Measurements from ENCODE around the gene SLC25A4.
"Not testable (repeated sequence)": the region's sequence is repeated elsewhere in the genome, so short reads cannot be mapped to it uniquely, and the experiment has no call there.

SLC25A4 gene

DNA sequence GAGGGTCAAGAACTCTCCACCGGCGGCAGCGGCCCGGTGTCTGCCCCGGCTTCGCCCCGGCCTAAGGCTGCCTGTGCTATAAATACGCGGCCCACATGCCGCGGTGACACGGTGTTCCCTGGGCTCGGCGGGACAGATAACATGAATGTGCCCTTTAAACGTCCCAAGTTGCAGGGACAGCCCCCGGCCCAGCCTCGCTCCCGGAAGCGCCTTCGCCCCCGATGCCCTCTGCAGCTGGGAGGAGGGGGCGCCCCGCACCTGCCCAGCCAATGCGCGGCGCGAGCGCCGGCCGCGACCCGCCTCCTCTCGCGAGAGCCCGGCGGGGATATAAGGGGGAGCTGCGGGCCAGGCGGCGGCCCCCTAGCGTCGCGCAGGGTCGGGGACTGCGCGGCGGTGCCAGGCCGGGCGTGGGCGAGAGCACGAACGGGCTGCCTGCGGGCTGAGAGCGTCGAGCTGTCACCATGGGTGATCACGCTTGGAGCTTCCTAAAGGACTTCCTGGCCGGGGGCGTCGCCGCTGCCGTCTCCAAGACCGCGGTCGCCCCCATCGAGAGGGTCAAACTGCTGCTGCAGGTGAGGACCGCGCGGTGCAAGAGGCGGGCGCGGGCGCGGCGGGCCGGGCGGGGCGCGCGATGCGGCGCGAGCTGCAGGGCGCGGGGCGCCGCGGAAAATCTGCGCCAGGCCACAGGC is at the start of gene SLC25A4:
SLC25A4 (plus strand) TSS at position 355 of the 689 bp plus-strand sequence; CDS start at position 462, 107 bp downstream.
- DNase-seq (ENCODE audit: low spot score): peak; percentile 70

DNA sequence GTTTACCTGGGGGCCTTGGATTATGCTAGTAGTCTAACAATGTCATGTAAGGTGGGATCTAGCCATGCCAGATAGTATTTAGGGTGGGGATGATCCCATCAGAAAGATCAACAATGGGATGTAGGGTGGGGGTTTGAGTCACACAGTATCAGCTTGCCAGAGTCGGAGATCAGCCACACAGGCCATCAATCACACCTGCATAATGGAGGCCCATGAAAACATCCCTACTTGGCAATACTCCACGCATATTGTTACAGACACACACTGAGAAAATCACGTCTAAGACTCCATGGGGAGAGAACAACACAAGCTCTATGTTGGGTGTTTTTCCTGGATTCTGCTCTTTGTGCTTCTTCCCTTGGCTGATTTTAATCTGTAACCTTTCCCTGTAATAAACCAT is 49.5 kb upstream of the SLC25A4 start:
- DNase-seq (ENCODE audit: low spot score): no peak

DNA sequence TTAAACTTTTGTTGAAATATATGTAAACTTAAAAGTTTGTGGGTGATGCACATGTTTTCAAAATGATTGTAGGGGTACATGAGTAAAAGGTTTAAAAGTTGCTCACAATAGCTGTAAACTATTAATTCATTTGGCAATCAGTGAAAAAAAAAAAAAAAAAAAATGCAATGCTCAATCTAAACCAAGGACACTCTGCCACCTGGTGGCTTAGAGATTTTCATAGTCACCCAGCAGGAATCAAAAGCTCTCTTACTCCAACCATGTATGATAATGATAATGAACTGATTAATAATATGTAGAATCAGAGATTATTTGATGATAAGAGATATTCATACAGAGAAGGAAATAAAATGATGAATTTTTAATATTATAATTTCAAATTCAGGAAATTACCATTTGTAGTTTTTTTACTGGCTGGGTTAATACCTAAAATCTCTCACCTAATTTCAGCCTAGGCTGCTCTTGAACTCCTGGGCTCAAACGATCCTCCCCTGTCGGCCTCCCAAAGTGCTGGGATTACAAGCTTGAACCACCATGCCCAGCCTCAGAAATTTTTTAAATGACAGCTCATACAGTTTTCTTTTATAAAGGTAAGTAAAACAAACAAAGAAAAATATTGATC is 46.9 kb upstream of the SLC25A4 start:
- peak; percentile 38 for DNase-seq (ENCODE audit: low spot score)

DNA sequence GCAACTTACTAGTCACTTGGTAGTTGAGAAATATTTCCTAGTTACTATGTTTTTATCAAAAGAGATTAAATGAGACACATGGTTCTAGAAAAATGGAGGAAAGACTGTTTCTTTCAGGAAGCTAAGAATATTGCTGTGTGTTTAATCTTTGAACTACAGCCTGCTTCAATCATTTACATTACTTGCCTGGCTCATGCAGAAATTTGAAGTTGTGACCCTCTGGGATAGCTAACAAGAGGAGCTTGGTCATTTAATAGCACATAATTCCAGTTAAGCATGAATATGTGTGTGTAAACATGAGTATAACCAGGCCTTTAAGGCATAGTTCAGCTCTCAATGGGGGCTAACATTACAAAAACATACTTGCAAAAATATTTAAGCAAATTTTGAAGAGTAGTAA is 44.6 kb upstream of the SLC25A4 start:
- DNase-seq (ENCODE audit: low spot score): no peak

DNA sequence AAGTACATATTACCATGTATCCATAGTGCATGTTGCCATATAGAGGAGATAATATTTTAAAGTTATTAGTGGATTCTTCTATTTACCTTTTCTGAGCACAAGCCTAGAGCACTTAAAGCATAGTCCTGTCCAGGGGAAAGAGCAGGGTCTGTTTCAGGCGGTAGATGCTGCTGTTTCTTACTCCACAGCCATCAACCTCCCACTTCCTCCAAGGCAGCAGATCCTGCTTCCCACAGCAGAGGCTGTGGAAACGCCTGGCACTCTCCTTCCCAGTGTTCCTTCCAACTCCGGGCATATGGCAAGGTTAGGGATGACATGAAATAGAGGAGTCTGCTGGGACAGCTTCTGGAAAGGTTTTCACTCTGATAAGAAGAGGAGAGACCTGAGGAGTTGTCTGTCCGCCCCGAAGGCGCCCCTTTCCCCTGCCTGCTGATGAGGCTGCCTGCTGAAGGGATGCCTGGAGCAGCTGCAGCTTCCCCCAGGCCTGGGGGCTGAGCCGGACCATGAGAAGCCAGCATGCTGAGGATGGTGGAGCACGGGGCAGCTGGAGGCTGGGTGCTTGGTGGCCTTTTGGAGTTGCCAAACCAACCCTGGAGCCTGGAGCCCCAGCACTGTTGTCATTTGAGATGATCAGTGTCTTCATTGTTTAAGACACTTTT is 43.9 kb upstream of the SLC25A4 start:
- DNase-seq (ENCODE audit: low spot score): no peak

DNA sequence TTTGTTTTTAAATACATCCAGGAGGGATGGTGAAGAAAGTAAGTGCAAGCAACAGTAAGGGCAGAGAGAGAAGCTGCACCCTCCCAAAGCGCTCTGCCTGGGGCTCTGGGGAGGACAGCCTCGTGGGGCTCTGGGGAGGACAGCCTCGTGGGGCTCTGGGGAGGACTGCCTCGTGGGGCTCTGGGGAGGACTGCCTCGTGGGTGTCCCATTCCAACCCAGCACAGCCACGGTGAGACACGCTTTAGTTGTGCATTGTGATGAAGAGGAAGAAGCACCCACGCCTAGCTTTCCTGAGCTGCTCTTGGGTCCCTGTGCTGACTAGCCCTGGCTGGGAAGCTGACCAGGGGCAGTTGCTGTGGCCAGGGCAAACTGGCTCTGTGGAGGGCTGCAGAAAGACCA is 43.1 kb upstream of the SLC25A4 start:
- no peak for DNase-seq (ENCODE audit: low spot score)

DNA sequence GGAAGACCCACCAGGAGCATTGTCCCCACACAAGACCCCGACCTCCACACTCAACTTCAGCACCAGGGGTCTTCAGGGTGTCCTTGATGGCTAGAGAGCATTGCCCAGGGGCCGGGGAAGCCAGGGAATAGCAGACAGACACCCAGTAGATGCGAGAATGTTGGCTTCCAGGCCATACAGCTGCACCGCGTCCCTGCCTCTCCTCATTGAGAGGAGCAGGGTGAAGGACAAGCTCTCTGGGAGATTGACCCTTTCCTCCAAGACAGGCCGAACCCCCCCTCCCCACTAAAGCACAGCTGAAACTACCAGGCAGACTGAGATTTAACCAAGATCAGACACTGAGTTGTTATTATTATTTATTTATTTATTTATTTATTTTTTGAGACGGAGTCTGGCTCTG is 42.6 kb upstream of the SLC25A4 start:
- DNase-seq (ENCODE audit: low spot score): no peak

DNA sequence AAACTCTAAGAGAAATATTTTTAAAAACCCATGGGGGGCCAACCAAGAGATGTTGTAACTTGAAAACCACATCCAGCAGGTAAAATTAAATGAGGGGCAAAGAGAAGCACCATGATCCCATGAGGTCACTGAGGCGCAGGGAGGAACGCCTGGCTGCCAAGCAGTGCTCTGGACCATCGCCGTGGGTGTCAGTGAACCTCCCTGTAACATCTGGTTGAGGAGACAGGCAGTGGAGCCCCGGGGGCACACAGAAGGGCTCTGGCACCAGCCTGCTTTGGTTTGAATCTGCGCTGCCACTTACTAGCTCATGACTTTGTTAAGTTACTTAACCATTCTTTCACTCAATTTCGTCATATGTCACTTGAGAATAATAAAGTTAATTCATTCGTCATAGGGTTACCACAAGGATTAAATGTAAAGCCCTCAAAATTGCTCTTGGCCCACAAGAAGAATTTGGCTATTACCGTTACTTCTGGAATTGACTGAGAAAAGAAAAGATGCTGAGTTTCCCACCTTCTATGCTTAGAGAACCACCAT is 41.6 kb upstream of the SLC25A4 start:
- DNase-seq (ENCODE audit: low spot score): no peak

DNA sequence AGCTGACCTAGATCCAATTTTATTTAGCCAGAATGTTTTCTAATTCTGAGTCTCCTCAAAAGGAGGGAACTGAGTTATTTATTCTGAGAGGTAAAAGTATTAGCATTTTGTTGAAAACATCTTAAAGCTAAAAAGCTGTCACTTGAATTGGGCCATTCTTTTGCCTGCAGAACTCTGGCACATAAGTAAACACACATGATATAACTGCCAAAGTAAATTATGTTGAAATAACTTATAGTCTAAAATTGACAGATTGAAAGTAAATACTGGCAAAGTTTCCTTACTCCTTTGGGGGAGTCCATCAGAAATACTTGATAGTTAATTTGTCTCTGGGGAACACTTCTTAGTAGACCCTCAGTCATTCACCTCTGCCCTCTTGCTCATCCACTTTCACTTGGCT is 38.3 kb upstream of the SLC25A4 start:
- DNase-seq (ENCODE audit: low spot score): no peak

DNA sequence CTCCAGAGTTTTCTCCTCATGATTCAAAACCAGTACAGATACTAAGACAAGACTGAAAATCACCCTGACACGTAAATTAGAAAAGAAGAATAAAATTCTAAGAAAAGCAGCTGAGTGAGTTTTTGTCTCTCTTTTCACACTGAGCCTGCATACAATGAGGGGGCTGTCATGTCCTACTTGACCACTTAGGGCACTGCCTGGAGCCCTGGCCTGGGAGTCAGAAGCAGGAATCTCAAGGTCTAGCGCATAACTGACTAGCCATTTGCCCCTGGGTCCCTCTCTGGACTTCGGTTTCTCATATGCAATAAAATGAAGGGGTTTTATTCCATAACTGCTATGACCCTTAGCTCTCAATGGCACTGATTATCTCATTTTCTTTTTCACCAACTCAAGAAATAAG is 36.7 kb upstream of the SLC25A4 start:
- no peak for DNase-seq (ENCODE audit: low spot score)

DNA sequence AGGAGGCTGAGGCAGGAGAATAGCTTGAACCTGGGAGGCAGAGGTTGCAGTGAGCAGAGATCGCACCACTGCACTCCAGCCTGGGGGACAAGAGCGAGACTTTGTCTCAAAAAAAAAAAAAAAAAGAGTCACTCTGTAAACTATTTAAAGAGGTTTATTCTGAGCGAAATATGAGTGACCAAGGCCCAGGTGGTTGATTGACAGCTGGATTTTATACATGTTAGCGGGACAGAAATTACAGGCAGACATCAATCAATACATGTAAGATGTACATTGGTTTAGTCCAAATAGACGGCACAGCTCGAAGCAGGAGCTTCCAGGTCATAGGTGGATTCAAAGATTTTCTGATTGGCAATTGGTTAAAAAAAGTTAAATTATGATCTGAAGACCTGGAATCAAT is 35.5 kb upstream of the SLC25A4 start:
- DNase-seq (ENCODE audit: low spot score): not testable (repeated sequence)

DNA sequence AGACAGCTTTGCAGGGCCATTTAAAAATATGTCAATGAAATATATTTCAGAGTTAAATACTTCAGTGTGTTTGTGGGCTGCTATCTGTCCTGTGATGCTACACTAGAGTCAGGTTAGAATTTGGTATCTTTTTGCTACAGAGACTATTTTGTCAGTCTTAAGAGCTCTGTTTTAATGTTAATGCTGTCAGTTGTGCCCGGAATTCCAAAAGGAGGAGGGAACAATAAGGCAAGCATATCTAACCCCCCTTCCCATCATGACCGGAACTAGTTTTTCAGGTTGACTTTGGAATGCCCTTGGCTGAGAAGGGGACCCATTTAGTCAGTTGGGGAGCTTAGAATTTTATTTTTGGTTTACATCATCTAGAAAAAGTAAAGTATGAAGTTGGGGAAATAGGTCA is 34.9 kb upstream of the SLC25A4 start:
- no peak for DNase-seq (ENCODE audit: low spot score)

DNA sequence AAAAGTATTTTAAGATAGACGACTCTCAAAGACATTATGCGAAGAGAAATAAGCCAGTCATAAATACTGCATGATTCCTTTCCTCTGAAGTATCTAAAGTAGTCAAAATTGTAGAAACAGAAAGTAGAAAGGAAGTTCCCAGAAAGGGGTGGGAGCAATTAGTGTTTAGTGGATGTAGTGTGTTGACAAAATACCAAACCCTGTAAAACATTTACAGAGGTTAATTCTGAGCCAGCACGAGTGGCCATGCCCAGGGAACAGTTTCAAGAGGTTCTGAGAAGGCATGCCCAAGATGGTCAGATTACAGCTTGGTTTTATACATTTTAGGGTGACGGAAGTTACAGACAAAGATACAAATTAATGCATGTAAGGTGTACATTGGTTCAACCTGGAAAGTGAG is 34.4 kb upstream of the SLC25A4 start:
- DNase-seq (ENCODE audit: low spot score): no peak

DNA sequence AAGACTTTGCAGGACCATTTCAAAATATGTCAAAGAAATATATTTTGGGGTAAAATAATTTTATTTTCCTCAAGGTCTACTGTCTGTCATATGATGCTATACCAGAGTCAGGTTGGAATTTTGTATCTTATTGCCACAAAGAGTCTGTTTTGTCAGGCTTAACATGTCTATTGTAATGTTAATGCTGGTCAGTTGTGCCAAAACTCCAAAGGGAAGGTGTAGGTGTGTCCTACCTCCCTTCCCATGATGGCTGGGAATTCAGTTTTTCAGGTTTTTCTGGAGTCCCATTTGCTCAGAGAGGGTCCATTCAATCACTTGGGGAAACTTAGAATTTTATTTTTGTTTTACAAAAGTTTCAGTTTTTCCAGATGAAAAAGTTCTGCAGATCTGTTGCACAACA is 33.3 kb upstream of the SLC25A4 start:
- DNase-seq (ENCODE audit: low spot score): no peak

DNA sequence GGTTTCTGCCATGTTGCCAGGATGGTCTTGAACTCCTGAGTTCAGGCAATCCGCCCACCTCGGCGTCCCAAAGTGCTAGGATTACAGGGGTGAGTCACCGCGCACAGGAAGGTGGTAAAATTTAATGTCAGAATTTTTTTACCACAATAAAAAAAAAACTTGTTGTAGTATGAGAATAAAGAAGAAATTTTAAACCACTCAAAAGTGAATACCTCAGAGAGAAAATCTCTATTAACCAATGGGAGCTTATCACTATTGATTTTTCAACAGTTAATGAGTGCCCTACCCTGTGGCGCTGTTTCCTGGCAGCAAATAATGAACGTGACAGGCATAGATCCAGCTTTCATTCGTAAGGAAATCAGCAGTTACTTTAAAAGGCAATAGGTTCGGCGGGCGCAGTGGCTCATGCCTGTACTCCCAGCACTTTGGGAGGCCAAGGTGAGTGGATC is 32.7 kb upstream of the SLC25A4 start:
- no peak for DNase-seq (ENCODE audit: low spot score)

DNA sequence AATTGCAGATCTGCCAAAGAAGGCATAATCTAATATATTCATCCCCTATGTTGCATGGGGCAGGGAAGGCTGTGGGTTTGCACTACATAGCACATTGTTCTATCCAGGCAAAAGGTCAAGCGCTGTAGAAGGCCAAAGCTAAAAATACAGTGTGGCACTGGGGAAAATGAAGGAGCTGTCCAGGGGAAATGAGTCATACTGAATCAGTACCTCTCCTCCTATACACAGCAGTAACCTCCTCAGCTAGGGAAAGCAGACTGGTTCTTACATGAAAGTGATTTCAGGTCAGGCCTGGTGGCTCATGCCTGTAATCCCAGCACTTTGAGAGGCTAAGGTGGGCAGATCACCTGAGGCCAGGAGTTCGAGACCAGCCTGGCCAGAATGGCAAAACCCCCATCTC is 31.0 kb upstream of the SLC25A4 start:
- DNase-seq (ENCODE audit: low spot score): peak; percentile 90

DNA sequence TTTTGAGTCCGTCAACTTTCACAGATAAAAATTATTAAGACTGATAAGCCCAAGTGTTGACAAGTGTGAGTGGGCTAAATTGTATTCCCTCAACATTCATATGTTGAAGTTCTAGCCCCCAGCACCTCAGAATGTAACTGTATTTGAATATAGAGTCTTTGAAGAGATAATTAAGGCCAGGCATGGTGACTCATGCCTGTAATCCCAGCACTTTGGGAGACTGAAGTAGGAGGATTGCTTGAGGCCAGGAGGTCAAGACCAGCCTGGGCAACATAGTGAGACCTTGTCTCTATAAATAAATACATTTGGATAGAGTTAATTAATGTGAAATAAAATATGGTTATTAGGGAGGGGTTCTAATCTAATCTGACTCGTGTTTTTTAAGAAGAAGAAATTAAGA is 29.7 kb upstream of the SLC25A4 start:
- DNase-seq (ENCODE audit: low spot score): no peak

DNA sequence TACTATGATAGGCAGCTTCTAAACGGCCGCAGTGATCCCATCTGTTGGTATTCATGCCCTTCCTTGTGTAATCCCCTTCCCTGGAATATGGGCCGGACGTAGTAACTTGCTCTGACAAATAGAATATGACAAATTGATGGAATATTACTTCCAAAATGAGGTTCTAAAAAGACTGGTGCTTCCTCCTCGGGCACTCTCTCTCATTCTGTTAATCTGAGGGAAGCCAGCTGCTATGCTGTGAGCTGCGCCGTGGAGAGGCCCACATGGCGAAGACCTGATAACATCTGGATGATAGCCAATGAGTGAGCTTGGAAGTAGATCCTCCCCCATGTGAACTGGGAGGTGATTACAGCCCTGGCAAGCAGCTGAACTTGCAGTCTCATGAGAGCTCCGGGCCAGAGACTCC is 27.2 kb upstream of the SLC25A4 start:
- DNase-seq (ENCODE audit: low spot score): no peak

DNA sequence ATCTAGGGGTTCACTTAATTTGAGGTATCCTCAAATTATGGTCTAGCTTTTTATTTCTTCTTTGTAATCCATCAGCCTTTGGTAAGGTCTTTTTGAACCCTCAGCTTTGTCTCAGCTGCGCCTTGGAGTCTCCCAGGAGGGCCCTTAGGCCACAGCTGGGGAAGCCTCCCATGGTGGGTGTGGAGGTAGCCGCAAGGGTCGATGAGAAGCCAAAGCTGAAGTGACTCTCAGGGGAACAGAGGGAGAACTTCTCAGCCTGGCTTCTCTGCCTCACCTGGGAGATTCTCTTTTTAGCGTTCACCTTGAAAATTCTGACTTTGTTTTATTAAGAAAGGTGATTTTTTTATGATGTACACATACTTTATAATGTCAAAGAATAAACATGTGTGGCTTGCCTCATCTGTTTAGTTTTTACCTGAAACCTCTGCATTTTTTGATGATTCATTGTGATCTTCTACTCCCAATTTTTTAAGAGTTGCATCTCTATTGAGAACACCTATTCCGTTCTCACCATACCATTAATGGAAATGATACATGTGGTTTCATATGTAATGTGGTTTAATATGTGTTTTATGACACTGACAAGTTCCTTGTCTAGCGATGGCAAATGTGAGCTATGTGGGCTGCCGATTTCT is 25.6 kb upstream of the SLC25A4 start:
- no peak for DNase-seq (ENCODE audit: low spot score)

DNA sequence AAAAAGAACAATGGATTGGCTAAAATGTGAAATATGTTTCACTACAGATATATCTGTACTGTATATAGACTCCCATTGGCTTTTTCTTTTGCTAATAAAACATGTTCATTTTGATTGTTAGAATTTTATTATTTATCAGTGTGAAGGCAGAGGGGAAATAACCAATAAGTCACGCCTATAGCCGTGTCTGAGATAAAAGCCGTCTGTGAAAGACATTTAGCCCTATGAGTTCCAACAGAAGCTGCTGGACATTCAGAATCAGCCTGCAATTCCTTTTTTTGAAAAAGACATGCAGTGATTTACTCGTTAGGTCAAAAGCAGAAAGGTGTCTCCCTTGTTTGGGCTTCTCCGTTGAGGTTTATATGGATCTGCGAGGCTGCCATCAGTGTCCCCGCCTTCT is 24.2 kb upstream of the SLC25A4 start:
- DNase-seq (ENCODE audit: low spot score): no peak

DNA sequence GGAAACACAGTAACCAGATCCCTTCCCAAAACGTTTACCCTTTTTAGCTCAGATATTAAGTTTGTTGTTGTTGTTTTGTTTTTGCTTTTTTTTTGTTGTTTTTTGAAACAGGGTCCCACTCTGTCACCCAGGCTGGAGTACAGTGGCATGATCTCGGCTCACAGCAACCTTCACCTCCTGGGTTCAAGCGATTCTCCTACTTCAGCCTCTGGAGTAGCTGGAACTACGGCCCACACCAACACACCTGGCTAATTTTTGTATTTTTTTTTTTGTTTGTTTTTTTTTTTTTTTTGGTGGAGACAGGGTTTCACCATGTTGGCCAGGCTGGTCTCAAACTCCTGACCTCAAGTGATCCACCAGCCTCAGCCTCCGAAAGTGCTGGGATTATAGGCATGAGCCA is 23.6 kb upstream of the SLC25A4 start:
- not testable (repeated sequence) for DNase-seq (ENCODE audit: low spot score)

DNA sequence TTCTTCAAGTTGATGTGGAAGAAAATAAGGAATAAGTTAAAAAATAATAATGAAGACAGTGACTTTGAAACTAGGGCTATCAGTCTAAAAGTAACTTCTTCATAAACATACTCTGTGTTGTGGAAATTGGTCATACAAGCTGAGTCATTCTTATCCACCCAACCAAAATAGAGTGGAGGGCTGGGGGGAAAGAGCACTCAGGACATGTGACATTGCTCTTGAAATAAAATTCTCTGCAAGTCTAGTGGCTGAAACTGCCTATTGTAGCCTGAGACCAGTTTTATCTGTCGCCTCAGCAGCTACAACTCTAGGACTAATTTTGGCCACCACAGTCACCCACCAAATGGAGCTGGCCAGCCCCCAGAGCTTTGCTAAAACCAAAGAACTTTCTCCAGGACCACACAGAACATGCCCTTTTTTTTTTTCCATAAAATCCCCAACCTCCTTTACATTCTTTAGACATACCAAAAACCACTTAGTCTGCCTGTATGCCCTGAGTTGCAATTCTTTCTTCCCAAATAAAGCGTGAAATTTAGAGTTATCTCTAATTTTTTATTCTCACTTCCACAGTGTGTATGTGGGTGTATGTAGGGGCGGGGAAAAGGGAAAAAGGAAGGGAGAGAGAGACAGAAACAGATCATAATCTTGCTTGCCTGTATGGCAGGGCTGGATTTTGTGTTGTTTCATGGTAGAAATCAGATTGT is 23.0 kb upstream of the SLC25A4 start:
- no peak for DNase-seq (ENCODE audit: low spot score)

Measured in SW480 (cell line).